ENCODE results near the gene KRT8. TPM values are rescaled to one million over a fixed set of nuclear protein-coding genes. Genes with fewer than 3 reads are reported as not detected.

Gene KRT8
- total and polyA plus RNA-seq, 10 of the 15 experiments (the other 5 are each of a cell fraction or from before 2014, with no cell fraction given), result 0.11 to 5.6 (median 0.37) TPM; not detected in 1

GRCh38 chr12:52849511-52849910, 55.4 kb downstream of the KRT8 start (continued):
- TF ChIP-seq, protein P1, sequence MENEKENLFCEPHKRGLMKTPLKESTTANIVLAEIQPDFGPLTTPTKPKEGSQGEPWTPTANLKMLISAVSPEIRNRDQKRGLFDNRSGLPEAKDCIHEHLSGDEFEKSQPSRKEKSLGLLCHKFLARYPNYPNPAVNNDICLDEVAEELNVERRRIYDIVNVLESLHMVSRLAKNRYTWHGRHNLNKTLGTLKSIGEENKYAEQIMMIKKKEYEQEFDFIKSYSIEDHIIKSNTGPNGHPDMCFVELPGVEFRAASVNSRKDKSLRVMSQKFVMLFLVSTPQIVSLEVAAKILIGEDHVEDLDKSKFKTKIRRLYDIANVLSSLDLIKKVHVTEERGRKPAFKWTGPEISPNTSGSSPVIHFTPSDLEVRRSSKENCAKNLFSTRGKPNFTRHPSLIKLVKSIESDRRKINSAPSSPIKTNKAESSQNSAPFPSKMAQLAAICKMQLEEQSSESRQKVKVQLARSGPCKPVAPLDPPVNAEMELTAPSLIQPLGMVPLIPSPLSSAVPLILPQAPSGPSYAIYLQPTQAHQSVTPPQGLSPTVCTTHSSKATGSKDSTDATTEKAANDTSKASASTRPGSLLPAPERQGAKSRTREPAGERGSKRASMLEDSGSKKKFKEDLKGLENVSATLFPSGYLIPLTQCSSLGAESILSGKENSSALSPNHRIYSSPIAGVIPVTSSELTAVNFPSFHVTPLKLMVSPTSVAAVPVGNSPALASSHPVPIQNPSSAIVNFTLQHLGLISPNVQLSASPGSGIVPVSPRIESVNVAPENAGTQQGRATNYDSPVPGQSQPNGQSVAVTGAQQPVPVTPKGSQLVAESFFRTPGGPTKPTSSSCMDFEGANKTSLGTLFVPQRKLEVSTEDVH (IDR thresholded peaks at IDR 0.05; ENCODE audit: low read depth, partially characterized antibody), result no peak

- Histone ChIP-seq H3K27ac (ENCODE audit: control insufficient read depth, insufficient read depth) (no peak within 1 kb of the TSS), H3K4me3 (no peak within 1 kb of the TSS), H3K79me2 (ENCODE audit: control insufficient read depth, insufficient read depth, low read length) (no peaks in the 10 kb centered on the region), H4K20me1 (ENCODE audit: control insufficient read depth, insufficient read depth) (no peaks in the 10 kb centered on the region), H3K9ac (ENCODE audit: control insufficient read depth, insufficient read depth, low read length) (no peak within 1 kb of the TSS), H2AFZ (ENCODE audit: control insufficient read depth, low read depth, low read length) (no peak within 1 kb of the TSS), H3K4me1 (ENCODE audit: control insufficient read depth, insufficient read depth, low read length) (no peaks in the 10 kb centered on the region), H3K4me2 (ENCODE audit: control insufficient read depth, insufficient read depth) (no peak within 1 kb of the TSS), H3K9me3 (replicated peaks; ENCODE audit: control insufficient read depth, insufficient read depth, low read length) (no peaks in the 10 kb centered on the region), H3K36me3 (ENCODE audit: control insufficient read depth in 2 of 2, insufficient read depth in 2 of 2, low read length in 1 of 2) (no peaks in the 10 kb centered on the region), H3K27me3 (replicated peaks in 1 of 2; ENCODE audit: control insufficient read depth in 2 of 2, insufficient read depth in 2 of 2, low read length in 1 of 2) (peaks cover 0 to 1% of the 10 kb centered on the region in 2 experiments; a peak in 3 of 4 replicates)
- FAIRE-seq (no peak), DNase-seq (ENCODE audit: low read depth, low spot score) (no peak), ATAC-seq (no peak)
- TF ChIP-seq SMAD5 (IDR thresholded peaks at IDR 0.05; ENCODE audit: low read depth) (no peak), CTCF (IDR thresholded peaks at IDR 0.05 in 2 of 3, conservative IDR thresholded peaks at IDR 0.05 in 1 of 3; ENCODE audit: control insufficient read depth in 2 of 3, extremely low read depth in 1 of 3, insufficient read depth in 1 of 3, low read depth in 3 of 3, low read length in 3 of 3) (no peak), BCL11A (IDR thresholded peaks at IDR 0.05; ENCODE audit: low read depth, low read length) (no peak)
- ChIA-PET SMC1A (ENCODE audit: uncharacterized antibody, unreplicated experiment) (no interaction called here), CTCF (no interaction called here), RAD21 (ENCODE audit: unreplicated experiment) (no interaction called here), POLR2A (no interaction called here)
- no TSS peak for BruUV-seq (replicated peaks)
- intact Hi-C loops (cut with micrococcal nuclease; ENCODE audit: unreplicated experiment) (no loop called here), in situ Hi-C loops (cut with MboI) (no loop called here)
- 21% methylated on average over 16 of the region's 16 CpGs for WGBS (ENCODE audit: insufficient coverage, insufficient replicate concordance, low lambda C conversion rate, missing lambda C conversion rate)
Measured at GRCh38 chr12:52848661-52849255, 56.1 kb downstream of the KRT8 start, which contains the start of gene KRT78. Gene KRT78, minus strand, starts transcription at chr12:52848994. Its CDS starts 64 bp downstream, at chr12:52848930.

Measured in GM12878 (cell line).